ENCODE data around the gene IL17RE. TPM values are rescaled to one million over a fixed set of nuclear protein-coding genes. Genes with fewer than 3 reads are reported as not detected.

Gene IL17RE
- total RNA-seq, 1 donor from 2014 or later = 3.2 TPM

Other genes starting within 250 kb of the IL17RE start
- 0.93 TPM in 1 of 2 replicates, not detected in the other for gene CPNE9, start 199.0 kb upstream of the IL17RE start, total RNA-seq
- gene BRPF1, start 171.1 kb upstream of the IL17RE start, total RNA-seq = 44.6 and 45.9 TPM in 2 replicates
- 40.2 and 40.6 TPM in 2 replicates for gene OGG1, start 152.9 kb upstream of the IL17RE start, total RNA-seq
- gene CAMK1, start 132.9 kb upstream of the IL17RE start, total RNA-seq = 55.0 and 57.8 TPM in 2 replicates
- 63.4 and 63.6 TPM in 2 replicates for gene TADA3, start 110.4 kb upstream of the IL17RE start, total RNA-seq
- gene ARPC4, start 109.8 kb upstream of the IL17RE start, total RNA-seq = 268 and 273 TPM in 2 replicates
- gene TTLL3, start 92.6 kb upstream of the IL17RE start, total RNA-seq = 26.5 and 33.6 TPM in 2 replicates
- 79.2 and 79.5 TPM in 2 replicates for gene RPUSD3, start 58.8 kb upstream of the IL17RE start, total RNA-seq
- not detected in 2 replicates for gene CIDEC, start 22.6 kb upstream of the IL17RE start, total RNA-seq
- gene JAGN1, start 12.2 kb upstream of the IL17RE start, total RNA-seq = 42.4 and 46.3 TPM in 2 replicates
- gene IL17RC, start 14.2 kb downstream of the IL17RE start, total RNA-seq = 0.64 and 0.83 TPM in 2 replicates
- gene CRELD1, start 31.0 kb downstream of the IL17RE start, total RNA-seq = 18.7 and 20.6 TPM in 2 replicates
- 16.4 and 16.8 TPM in 2 replicates for gene PRRT3, start 49.6 kb downstream of the IL17RE start, total RNA-seq
- 38.8 and 43.1 TPM in 2 replicates for gene EMC3, start 84.0 kb downstream of the IL17RE start, total RNA-seq
- 63.4 and 64.2 TPM in 2 replicates for gene FANCD2, start 123.6 kb downstream of the IL17RE start, total RNA-seq
- gene FANCD2OS, start 205.4 kb downstream of the IL17RE start, total RNA-seq = not detected in 2 replicates
- gene BRK1, start 212.8 kb downstream of the IL17RE start, total RNA-seq = 97.2 and 105 TPM in 2 replicates
- gene VHL, start 238.9 kb downstream of the IL17RE start, total RNA-seq = 59.6 and 65.8 TPM in 2 replicates

All from activated T-helper 1 cell treated with anti-CD3 and anti-CD28 coated beads, Interleukin-12 subunit alpha, Interleukin-12 subunit beta, Interleukin-2, Interleukin-4 antibody, amounts not matched to agents 30 ng/mL and 10 ng/mL and 1 ng/mL, durations not matched to agents 14 hours and 24 hours and 36 hours (primary cell).